Esophagus muscularis mucosa (tissue), 3 donors: Measurements from ENCODE around the gene SLC1A1.

ENCODE experiments used
- CTCF ChIP-seq, 3 experiments: fragments of 200-600 bp in 2 of 3; fragments of 450-650 bp in 1 of 3; sonication (generic) in 2 of 3; IDR thresholded peaks; one replicate each; pipeline ENCODE4 v1.5.1; 2017 to 2019; ENCODE audit warnings: antibody characterized with exemption in 3 of 3, mild to moderate bottlenecking in 2 of 3, moderate library complexity in 1 of 3
- POLR2AphosphoS5 ChIP-seq, 2 donors: sonication (generic); formaldehyde crosslinking; IDR thresholded peaks; one replicate each; pipeline ENCODE4 v1.6.1; 2017; ENCODE audit warnings: antibody characterized with exemption in 2 of 2

- TF ChIP-seq POLR2AphosphoS5 (IDR thresholded peaks at IDR 0.05) (no peak), CTCF (IDR thresholded peaks at IDR 0.05) (no peak)
These were observed 728 bp upstream of the SLC1A1 start for GRCh38 chr9:4489562-4489918.
